HEK293 (cell line): ENCODE results near the gene ZBTB43.

ENCODE experiments used
- CTCF ChIA-PET: fragments of 350-600 bp; formaldehyde crosslinking; extraction: SDS; loops from one replicate; lab custom pipeline; 2021; ENCODE audit warnings: antibody characterized with exemption; lab: Yijun Ruan, JAX
- POLR2A ChIA-PET: fragments of 300-600 bp; formaldehyde crosslinking; extraction: SDS; loops from one replicate; lab custom pipeline; 2020; ENCODE audit warnings: antibody characterized with exemption, inconsistent platforms; lab: Yijun Ruan, JAX
- H3K27ac ChIP-seq: fragments of 200-500 bp; sonication (Bioruptor generic); 2 replicates; pipeline ENCODE4 v1.5.1; 2014; ENCODE audit warnings: low read depth, low read length, control low read depth, inconsistent platforms; ENCODE audit errors: extremely low read depth
- H3K36me3 ChIP-seq, 2 experiments: fragments of 200-500 bp in 1 of 2; sonication (Bioruptor generic) in 1 of 2; 1 replicate in 1 of 2; 2 replicates in 1 of 2; pipeline ENCODE4 v1.5.1; 2014 to 2017; ENCODE audit warnings: inconsistent platforms in 2 of 2, low read length in 2 of 2; ENCODE audit not compliant: control insufficient read depth in 2 of 2, insufficient read depth in 1 of 2
- H3K4me1 ChIP-seq: fragments of 200-500 bp; sonication (Bioruptor generic); 2 replicates; pipeline ENCODE4 v1.5.1; 2014; ENCODE audit warnings: mild to moderate bottlenecking, low read length, inconsistent platforms; ENCODE audit not compliant: control insufficient read depth, insufficient read depth
- H3K4me3 ChIP-seq: 2 replicates; pipeline ENCODE4 v1.5.1; 2011; ENCODE audit warnings: low read depth, mild to moderate bottlenecking, control low read depth, low read length, moderate library complexity
- H3K9me3 ChIP-seq: fragments of 200-500 bp; sonication (Bioruptor generic); 2 replicates; pipeline ENCODE4 v1.5.1; 2014; ENCODE audit warnings: low read depth, low read length, inconsistent platforms; ENCODE audit not compliant: control insufficient read depth, insufficient read depth
- GFI1B ChIP-seq: fragments of 450-650 bp; formaldehyde crosslinking; IDR thresholded peaks from 2 replicates; pipeline ENCODE4 v1.5.1; 2016; ENCODE audit warnings: missing biosample characterization, missing genetic modification characterization
- GLI2 ChIP-seq: fragments of 450-650 bp; formaldehyde crosslinking; IDR thresholded peaks from 2 replicates; pipeline ENCODE4; 2017; ENCODE audit warnings: missing biosample characterization, missing genetic modification characterization, low read depth, borderline replicate concordance
- HIC1 ChIP-seq: fragments of 450-650 bp; formaldehyde crosslinking; IDR thresholded peaks from 2 replicates; pipeline ENCODE4 v1.5.1; 2016; ENCODE audit warnings: missing biosample characterization, missing genetic modification characterization
- HOXD13 ChIP-seq: sonication (generic); formaldehyde crosslinking; IDR thresholded peaks from 2 replicates; pipeline ENCODE4 v1.8.0; 2022; ENCODE audit warnings: missing genetic modification reagents, borderline replicate concordance
- MYNN ChIP-seq: fragments of 450-650 bp; formaldehyde crosslinking; IDR thresholded peaks from 2 replicates; pipeline ENCODE4 v1.5.1; 2016; ENCODE audit warnings: missing biosample characterization, missing genetic modification characterization, borderline replicate concordance
- RBAK ChIP-seq: fragments of 450-650 bp; formaldehyde crosslinking; IDR thresholded peaks from 2 replicates; pipeline ENCODE4 v1.5.1; 2016; ENCODE audit warnings: missing biosample characterization, missing genetic modification characterization
- ZBTB7A ChIP-seq: fragments of 450-650 bp; formaldehyde crosslinking; IDR thresholded peaks from 2 replicates; pipeline ENCODE4 v1.5.1; 2016; ENCODE audit warnings: low read depth, missing biosample characterization, missing genetic modification characterization
- ZNF121 ChIP-seq: fragments of 450-650 bp; formaldehyde crosslinking; IDR thresholded peaks from 2 replicates; pipeline ENCODE4 v1.5.1; 2016; ENCODE audit warnings: missing biosample characterization, missing genetic modification characterization
- ZNF140 ChIP-seq: fragments of 450-650 bp; formaldehyde crosslinking; IDR thresholded peaks from 2 replicates; pipeline ENCODE4 v1.5.1; 2016; ENCODE audit warnings: missing biosample characterization, missing genetic modification characterization
- ZNF169 ChIP-seq: fragments of 450-650 bp; formaldehyde crosslinking; IDR thresholded peaks from 2 replicates; pipeline ENCODE4 v1.5.1; 2016; ENCODE audit warnings: missing biosample characterization, missing genetic modification characterization
- ZNF221 ChIP-seq: fragments of 450-650 bp; formaldehyde crosslinking; IDR thresholded peaks from 2 replicates; pipeline ENCODE4 v1.5.1; 2017; ENCODE audit warnings: missing biosample characterization, missing genetic modification characterization, borderline replicate concordance
- ZNF223 ChIP-seq: fragments of 450-650 bp; formaldehyde crosslinking; IDR thresholded peaks from 2 replicates; pipeline ENCODE4 v1.5.1; 2016; ENCODE audit warnings: missing biosample characterization, missing genetic modification characterization
- ZNF24 ChIP-seq: fragments of 450-650 bp; formaldehyde crosslinking; IDR thresholded peaks from 2 replicates; pipeline ENCODE4 v1.5.1; 2016; ENCODE audit warnings: missing biosample characterization, missing genetic modification characterization
- ZNF366 ChIP-seq: fragments of 450-650 bp; formaldehyde crosslinking; conservative IDR thresholded peaks from 2 replicates; pipeline ENCODE4 v1.5.1; 2016; ENCODE audit warnings: missing biosample characterization, missing genetic modification characterization
- ZNF398 ChIP-seq: fragments of 450-650 bp; formaldehyde crosslinking; IDR thresholded peaks from 2 replicates; pipeline ENCODE4 v1.5.1; 2017; ENCODE audit warnings: missing biosample characterization, missing genetic modification characterization
- ZNF404 ChIP-seq: fragments of 450-650 bp; formaldehyde crosslinking; IDR thresholded peaks from 2 replicates; pipeline ENCODE4 v1.5.1; 2017; ENCODE audit warnings: missing biosample characterization, missing genetic modification characterization
- ZNF488 ChIP-seq: fragments of 450-650 bp; formaldehyde crosslinking; IDR thresholded peaks from 2 replicates; pipeline ENCODE4 v1.5.1; 2016; ENCODE audit warnings: missing biosample characterization, missing genetic modification characterization
- ZNF549 ChIP-seq: fragments of 450-650 bp; IDR thresholded peaks from 2 replicates; pipeline ENCODE4 v1.5.1; 2018; ENCODE audit warnings: missing biosample characterization, missing genetic modification characterization, mild to moderate bottlenecking, inconsistent platforms, moderate library complexity
- ZNF560 ChIP-seq: fragments of 450-650 bp; formaldehyde crosslinking; IDR thresholded peaks from 2 replicates; pipeline ENCODE4 v1.5.1; 2017; ENCODE audit warnings: missing biosample characterization, missing genetic modification characterization, borderline replicate concordance
- ZNF596 ChIP-seq: fragments of 450-650 bp; IDR thresholded peaks from 2 replicates; pipeline ENCODE4 v1.5.0; 2018; ENCODE audit warnings: missing biosample characterization, mild to moderate bottlenecking, missing genetic modification characterization, moderate library complexity
- ZNF626 ChIP-seq: fragments of 450-650 bp; sonication (Bioruptor Pico); formaldehyde crosslinking; IDR thresholded peaks from 2 replicates; pipeline ENCODE4 v1.5.1; 2018; ENCODE audit warnings: missing biosample characterization, missing genetic modification characterization, inconsistent platforms
- ZNF707 ChIP-seq: fragments of 450-650 bp; formaldehyde crosslinking; IDR thresholded peaks from 2 replicates; pipeline ENCODE4 v1.5.1; 2016; ENCODE audit warnings: missing biosample characterization, missing genetic modification characterization
- ZNF785 ChIP-seq: fragments of 450-650 bp; formaldehyde crosslinking; IDR thresholded peaks from 2 replicates; pipeline ENCODE4 v1.5.1; 2016; ENCODE audit warnings: missing biosample characterization, missing genetic modification characterization
- ZNF792 ChIP-seq: fragments of 450-650 bp; formaldehyde crosslinking; IDR thresholded peaks from 2 replicates; pipeline ENCODE4 v1.5.1; 2016; ENCODE audit warnings: missing biosample characterization, missing genetic modification characterization
- ZSCAN30 ChIP-seq: fragments of 450-650 bp; IDR thresholded peaks from 2 replicates; pipeline ENCODE4 v1.5.1; 2018; ENCODE audit warnings: missing biosample characterization, mild to moderate bottlenecking, missing genetic modification characterization, moderate library complexity

Gene ZBTB43

GRCh38 chr9:126827227-126827626 is 22.4 kb downstream of the ZBTB43 start:
- Histone ChIP-seq H3K4me1 (no peaks in the 10 kb centered on the region; the same call in 1 of the 2 replicates), H3K27ac (no peak overlapping the region), H3K9me3 (no peaks in the 10 kb centered on the region), H3K4me3 (no peak overlapping the region), H3K36me3 (peaks cover 0 to 13% of the 10 kb centered on the region in 2 experiments; a peak in 2 of 3 replicates)
- ChIA-PET POLR2A (no interaction called here), CTCF (interaction anchor here (0.6 kb wide), 1 partner anchor 23 kb away, joined by 3 read pairs; no protein-coding TSS in a partner anchor)
- no peak for TF ChIP-seq ZNF366 (tag by site-specific recombination)
- TF ChIP-seq ZSCAN30 (tag by site-specific recombination) = no peak

- ChIA-PET CTCF (interaction anchor here (0.6 kb wide), 1 partner anchor 29 kb away, joined by 3 read pairs; no protein-coding TSS in a partner anchor), POLR2A (interaction anchor here (0.6 kb wide), 1 partner anchor 25 kb away, joined by 3 read pairs; no protein-coding TSS in a partner anchor)
- H3K4me3 ChIP-seq = no peak overlapping the region
- H3K27ac ChIP-seq = no peak overlapping the region
- H3K4me1 ChIP-seq = no peaks in the 10 kb centered on the region; the same call in 1 of the 2 replicates
- TF ChIP-seq ZNF626 (tag by site-specific recombination) (no peak), HOXD13 (CRISPR knock-in tag) (no peak), GLI2 (no peak), GFI1B (tag by site-specific recombination) (no peak), ZNF223 (tag by site-specific recombination) (no peak), ZNF404 (no peak), ZSCAN30 (tag by site-specific recombination) (no peak)
- no peaks in the 10 kb centered on the region for H3K9me3 ChIP-seq
- peaks cover 0 to 27% of the 10 kb centered on the region in 2 experiments; a peak in 2 of 3 replicates for H3K36me3 ChIP-seq
These were observed 24.2 kb downstream of the ZBTB43 start for GRCh38 chr9:126829035-126829434.

GRCh38 chr9:126830827-126831226 is 26.0 kb downstream of the ZBTB43 start:
- CTCF ChIA-PET = interaction anchor here (0.6 to 1.1 kb wide), 2 partner anchors 9 to 32 kb away, joined by 3 to 5 read pairs; no protein-coding TSS in a partner anchor
- TF ChIP-seq ZNF121 (tag by site-specific recombination) (no peak), ZNF785 (tag by site-specific recombination) (no peak), ZNF792 (tag by site-specific recombination) (no peak), RBAK (no peak), GLI2 (no peak), ZNF24 (tag by site-specific recombination) (no peak), ZNF488 (tag by site-specific recombination) (no peak), ZNF560 (tag by site-specific recombination) (no peak)
- TF ChIP-seq, all 188 proteins: peak for 0
- H3K27ac ChIP-seq = no peak overlapping the region
- POLR2A ChIA-PET = no interaction called here
- peaks cover 4 to 35% of the 10 kb centered on the region in 2 experiments for H3K36me3 ChIP-seq
- no peaks in the 10 kb centered on the region for H3K9me3 ChIP-seq
- H3K4me1 ChIP-seq = no peaks in the 10 kb centered on the region
- no peak overlapping the region for H3K4me3 ChIP-seq

GRCh38 chr9:126832440-126832839 is 27.6 kb downstream of the ZBTB43 start:
- peaks cover 4 to 35% of the 10 kb centered on the region in 2 experiments for H3K36me3 ChIP-seq
- TF ChIP-seq ZNF140 (no peak), ZNF398 (tag by site-specific recombination) (no peak), ZNF221 (tag by site-specific recombination) (no peak), MYNN (tag by site-specific recombination) (no peak), ZBTB7A (tag by site-specific recombination) (no peak), ZNF596 (tag by site-specific recombination) (no peak), ZNF707 (tag by site-specific recombination) (no peak), ZNF169 (tag by site-specific recombination) (no peak), ZNF549 (no peak), HIC1 (no peak)
- POLR2A ChIA-PET = interaction anchor here (0.6 kb wide), 1 partner anchor 1221 kb away, joined by 3 read pairs; no protein-coding TSS in a partner anchor
- no peaks in the 10 kb centered on the region for H3K4me1 ChIP-seq
- CTCF ChIA-PET = no interaction called here
- no peak overlapping the region for H3K4me3 ChIP-seq
- no peak overlapping the region for H3K27ac ChIP-seq
- H3K9me3 ChIP-seq = no peaks in the 10 kb centered on the region
